ENCODE data around the gene NUP85. TPM values are rescaled to one million over a fixed set of nuclear protein-coding genes. Genes with fewer than 3 reads are reported as not detected.

Gene NUP85
- polyA plus RNA-seq, 1 donor from 2014 or later, result 84.1 TPM

- H3K27me3 ChIP-seq (ENCODE audit: insufficient read depth, low read depth, low read length), result no peaks in the 10 kb centered on the region
- no peaks in the 10 kb centered on the region for H3K9me2 ChIP-seq (ENCODE audit: insufficient read depth, low read length)
- no peaks in the 10 kb centered on the region for H3K9me3 ChIP-seq (ENCODE audit: low read length)
- no peaks in the 10 kb centered on the region for H3K36me3 ChIP-seq (ENCODE audit: insufficient read depth, low read length)
- H3K4me3 ChIP-seq (ENCODE audit: low read length), result no peak overlapping the region
- no peak for TF ChIP-seq EP300 (conservative IDR thresholded peaks at IDR 0.05; ENCODE audit: poor library complexity, severe bottlenecking)
- no peak for TF ChIP-seq SMC3 (conservative IDR thresholded peaks at IDR 0.05; ENCODE audit: poor library complexity)
- TF ChIP-seq TAF1 (IDR thresholded peaks at IDR 0.05; ENCODE audit: low read depth), result no peak
- TF ChIP-seq CTCF (IDR thresholded peaks at IDR 0.05; ENCODE audit: poor library complexity, severe bottlenecking), result no peak
- no peak for TF ChIP-seq REST (IDR thresholded peaks at IDR 0.05; ENCODE audit: borderline replicate concordance)
- no peak for TF ChIP-seq POLR2AphosphoS5 (IDR thresholded peaks at IDR 0.05)
- TF ChIP-seq RAD21 (conservative IDR thresholded peaks at IDR 0.05), result no peak
- no peak for TF ChIP-seq MXI1 (conservative IDR thresholded peaks at IDR 0.05; ENCODE audit: poor library complexity, severe bottlenecking)
- no peak for TF ChIP-seq EZH2 (IDR thresholded peaks at IDR 0.05; ENCODE audit: borderline replicate concordance, insufficient read depth, low read length, poor library complexity, severe bottlenecking)
- H4K20me1 ChIP-seq (ENCODE audit: insufficient read depth), result no peaks in the 10 kb centered on the region
- H2AFZ ChIP-seq (ENCODE audit: low read depth, low read length), result no peak overlapping the region
- H3K4me2 ChIP-seq (ENCODE audit: low read length), result no peak overlapping the region
- no peaks in the 10 kb centered on the region for H3F3A ChIP-seq (ENCODE audit: insufficient read depth, low read length, poor library complexity, severe bottlenecking)
- H3K27ac ChIP-seq (ENCODE audit: low read length), result no peak overlapping the region
- H3K79me2 ChIP-seq (replicated peaks; ENCODE audit: insufficient read depth, low read length), result peaks cover 5% of the 10 kb centered on the region
- H3K9ac ChIP-seq (ENCODE audit: low read length), result no peak overlapping the region
Observed at GRCh38 chr17:75246404-75246803, 40.9 kb downstream of the NUP85 start.

GRCh38 chr17:75249564-75249963, 44.1 kb downstream of the NUP85 start:
- Histone ChIP-seq H3K79me2 (replicated peaks; ENCODE audit: insufficient read depth, low read length) (peaks cover 5% of the 10 kb centered on the region), H3K4me3 (ENCODE audit: low read length) (no peak overlapping the region), H3K9me3 (ENCODE audit: low read length) (no peaks in the 10 kb centered on the region), H3K27me3 (ENCODE audit: insufficient read depth, low read depth, low read length) (no peaks in the 10 kb centered on the region), H3K4me2 (ENCODE audit: low read length) (no peak overlapping the region), H3K36me3 (ENCODE audit: insufficient read depth, low read length) (no peaks in the 10 kb centered on the region), H2AFZ (ENCODE audit: low read depth, low read length) (no peak overlapping the region), H3F3A (ENCODE audit: insufficient read depth, low read length, poor library complexity, severe bottlenecking) (no peaks in the 10 kb centered on the region), H4K20me1 (ENCODE audit: insufficient read depth) (no peaks in the 10 kb centered on the region), H3K9me2 (ENCODE audit: insufficient read depth, low read length) (no peaks in the 10 kb centered on the region), H3K27ac (ENCODE audit: low read length) (no peak overlapping the region), H3K9ac (ENCODE audit: low read length) (no peak overlapping the region)
- no peak for TF ChIP-seq EZH2 (IDR thresholded peaks at IDR 0.05; ENCODE audit: borderline replicate concordance, insufficient read depth, low read length, poor library complexity, severe bottlenecking)
- TF ChIP-seq CTCF (IDR thresholded peaks at IDR 0.05; ENCODE audit: poor library complexity, severe bottlenecking), result no peak
- no peak for TF ChIP-seq EP300 (conservative IDR thresholded peaks at IDR 0.05; ENCODE audit: poor library complexity, severe bottlenecking)
- TF ChIP-seq RAD21 (conservative IDR thresholded peaks at IDR 0.05), result no peak
- TF ChIP-seq REST (IDR thresholded peaks at IDR 0.05; ENCODE audit: borderline replicate concordance), result no peak
- no peak for TF ChIP-seq SMC3 (conservative IDR thresholded peaks at IDR 0.05; ENCODE audit: poor library complexity)
- no peak for TF ChIP-seq MXI1 (conservative IDR thresholded peaks at IDR 0.05; ENCODE audit: poor library complexity, severe bottlenecking)
